LHCN-M2 (cell line): ENCODE measurements around the gene CELF5. TPM values are rescaled to one million over a fixed set of nuclear protein-coding genes. Genes with fewer than 3 reads are reported as not detected.
"Not testable (repeated sequence)": the region's sequence is repeated elsewhere in the genome, so short reads cannot be mapped to it uniquely, and the experiment has no call there.

Experiments
- DNase-seq: peaks from one replicate; pipeline ENCODE4 v3.0.0-alpha.2; 2012; ENCODE audit warnings: low read depth
- total RNA-seq: library from RNA; depleted of rRNA; stranded (reverse); fragments of >200 nt; gene quantifications from 2 replicates; pipeline ENCODE4 v1.2.3, GENCODE V29; 2014

CELF5 gene
- total RNA-seq, 1 experiment from 2014 or later: not detected

DNA sequence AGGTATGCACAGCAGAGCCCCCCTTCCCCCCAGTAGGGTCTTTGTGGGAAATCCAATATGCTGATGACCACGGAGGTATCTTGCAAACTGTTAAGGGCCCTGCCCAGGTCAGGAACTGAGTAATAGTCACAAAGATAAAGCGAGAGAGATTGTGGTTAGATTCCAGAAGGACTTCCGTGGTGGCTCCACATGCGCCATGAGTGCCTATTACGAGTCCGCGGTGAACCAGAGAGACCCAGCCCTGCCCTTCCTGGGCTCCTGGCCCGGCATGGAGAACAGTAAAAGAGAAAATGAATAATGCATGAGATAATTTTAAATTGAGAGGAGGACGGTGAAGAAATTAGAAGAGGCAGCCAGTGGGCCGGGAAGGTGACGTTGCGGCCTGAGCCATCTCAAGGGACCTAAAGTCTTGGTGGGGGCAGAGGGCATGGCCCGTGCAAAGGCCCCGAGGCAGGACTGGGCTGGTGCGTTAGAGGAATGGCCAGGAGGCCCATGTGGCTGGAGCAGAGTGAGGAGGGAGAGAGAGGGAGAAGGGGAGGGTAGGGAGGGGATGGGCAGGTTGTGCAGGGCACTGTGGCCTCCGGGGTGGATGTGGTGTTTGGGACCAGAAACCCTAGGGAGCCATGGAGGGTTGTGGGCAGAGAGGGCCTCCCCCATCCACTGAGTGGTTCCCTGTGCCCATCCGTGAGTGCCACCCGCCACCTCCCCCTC, 95.3 kb downstream of the CELF5 start:
- DNase-seq: no peak

GRCh38 chr19:3320354-3320670, 95.9 kb downstream of the CELF5 start:
- DNase-seq: no peak

DNA sequence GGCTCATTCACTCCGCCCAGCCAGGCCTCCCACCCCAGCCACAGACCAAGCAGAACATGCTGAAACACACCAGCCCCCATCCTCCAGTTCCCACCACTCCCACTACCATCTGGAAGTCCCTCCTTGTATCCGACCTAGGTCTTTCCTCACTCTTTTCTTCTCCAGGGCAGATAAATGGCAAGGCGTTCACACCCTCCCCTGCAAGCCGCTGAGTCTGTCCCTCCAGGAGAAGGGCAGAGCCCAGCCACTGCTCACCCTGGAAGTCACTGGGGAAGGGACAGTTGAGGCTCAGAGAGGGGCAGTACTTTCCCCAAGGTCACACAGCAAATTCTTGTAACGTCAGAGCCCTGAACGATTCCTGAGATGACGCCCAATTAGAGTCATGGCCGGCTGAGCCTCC, 96.4 kb downstream of the CELF5 start:
- DNase-seq: no peak

GRCh38 chr19:3321696-3322095, 97.2 kb downstream of the CELF5 start:
- DNase-seq: no peak

DNA sequence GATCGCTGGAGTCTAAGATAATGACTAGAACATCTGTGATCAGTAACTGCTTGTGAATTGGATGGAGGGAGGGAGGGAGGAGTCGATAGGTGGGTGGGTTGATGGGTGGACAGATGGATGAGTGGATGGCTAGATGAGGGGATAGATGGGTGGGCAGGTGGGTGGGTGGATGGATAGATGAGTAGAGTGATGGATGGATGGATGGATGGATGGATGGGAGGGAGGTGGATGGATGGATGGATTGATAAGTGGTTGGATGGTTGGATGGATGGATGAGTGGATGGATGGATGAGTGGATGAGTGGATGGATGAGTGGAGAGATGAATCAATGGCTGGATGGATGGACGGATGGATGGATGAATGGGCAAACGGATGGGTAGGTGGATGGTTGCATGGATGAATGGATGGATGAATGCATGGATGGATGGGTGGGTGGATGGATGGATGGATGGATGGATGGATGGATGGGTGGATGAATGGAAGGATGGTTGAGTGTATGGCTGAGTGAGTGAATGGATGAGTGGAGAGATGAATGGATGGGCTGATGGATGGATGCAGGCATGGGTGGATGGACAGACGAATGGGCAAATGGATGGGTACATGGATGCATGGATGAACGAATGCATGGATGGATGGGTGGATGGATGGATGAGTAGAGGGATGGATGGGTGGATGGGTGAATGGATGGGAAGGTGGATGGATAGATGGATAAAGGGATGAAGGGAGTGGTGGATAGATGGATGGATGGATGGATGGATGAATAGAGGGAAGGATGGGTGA, 97.9 kb downstream of the CELF5 start:
- DNase-seq: no peak

DNA sequence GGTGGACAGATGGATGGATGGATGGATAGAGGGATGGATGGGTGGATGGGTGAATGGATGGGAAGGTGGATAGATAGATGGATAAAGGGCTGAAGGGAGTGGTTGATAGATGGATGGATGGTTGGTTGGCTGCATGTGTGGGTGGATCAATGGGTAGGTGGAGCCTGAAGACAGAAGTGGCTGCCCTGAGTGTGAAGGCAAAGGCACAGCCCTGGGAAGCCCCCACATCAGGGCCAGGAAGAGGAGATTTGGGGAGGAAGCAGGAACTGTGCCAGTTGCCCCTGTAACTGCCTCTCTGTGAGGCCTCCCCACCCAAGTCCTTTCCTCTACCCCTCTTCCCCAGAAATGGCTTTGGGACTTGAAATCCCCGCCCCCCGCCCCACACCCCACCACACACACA, 98.6 kb downstream of the CELF5 start:
- DNase-seq: no peak

GRCh38 chr19:3323658-3324057, 99.2 kb downstream of the CELF5 start:
- no peak for DNase-seq

DNA sequence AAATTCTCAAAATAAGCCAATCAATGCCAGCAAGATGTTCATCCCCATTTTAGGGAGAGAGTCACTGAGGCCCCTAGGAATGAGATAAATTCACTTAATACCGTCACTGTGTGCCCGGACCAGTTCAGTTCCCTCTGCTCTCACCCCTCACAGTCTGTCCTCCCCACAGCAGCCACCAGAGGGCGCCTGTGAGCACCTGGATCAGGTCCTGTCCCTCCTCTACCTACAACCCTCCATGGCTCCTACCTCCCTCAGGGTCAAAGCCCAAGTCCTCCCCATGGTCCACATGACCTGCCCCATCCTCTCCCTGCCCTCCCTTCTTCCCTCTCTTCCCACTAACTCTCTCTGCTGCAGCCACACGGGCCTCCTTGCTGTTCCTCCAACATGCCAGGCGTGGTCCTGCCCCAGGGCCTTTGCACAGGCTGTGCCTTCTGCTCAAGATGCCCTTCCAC, 100.0 kb downstream of the CELF5 start:
- no peak for DNase-seq

DNA sequence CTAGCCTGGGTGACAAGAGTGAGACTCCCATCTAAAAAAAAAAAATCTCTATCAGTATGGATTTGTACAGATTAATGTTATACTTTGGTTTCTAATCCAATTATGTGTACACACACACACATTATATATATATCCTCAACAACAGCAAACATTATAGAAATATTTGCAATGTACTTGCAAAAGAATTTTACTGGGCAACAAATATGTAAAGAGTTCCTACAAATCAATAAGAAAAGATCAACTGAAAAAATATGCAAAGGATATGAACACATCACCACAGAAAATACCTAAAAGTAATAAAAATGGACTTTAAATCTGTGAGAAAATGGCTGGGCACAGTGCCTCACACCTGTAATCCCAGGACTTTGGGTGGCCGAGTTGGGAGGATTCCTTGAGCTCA, 101.0 kb downstream of the CELF5 start:
- no peak for DNase-seq

- DNase-seq: no peak
Observed at GRCh38 chr19:3328743-3329142, 104.3 kb downstream of the CELF5 start.

DNA sequence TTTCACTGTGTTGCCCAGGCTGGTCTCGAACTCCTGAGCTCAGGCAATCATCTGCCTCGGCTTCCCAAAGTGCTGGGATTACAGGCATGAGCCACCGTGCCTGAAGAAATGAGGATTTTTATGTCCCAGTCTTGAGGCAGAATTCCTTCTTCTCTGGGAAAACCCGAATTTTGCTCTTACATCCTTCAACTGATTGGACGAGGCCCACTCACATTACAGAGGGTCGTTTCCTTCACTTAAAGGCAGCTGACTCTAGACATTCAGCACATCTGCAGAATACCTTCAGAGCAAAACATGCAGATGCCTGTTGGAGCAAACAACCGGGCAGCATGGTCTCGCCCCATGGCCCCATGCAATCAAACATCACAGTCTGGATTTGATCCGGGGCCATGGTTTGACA, 105.6 kb downstream of the CELF5 start:
- DNase-seq: no peak

DNA sequence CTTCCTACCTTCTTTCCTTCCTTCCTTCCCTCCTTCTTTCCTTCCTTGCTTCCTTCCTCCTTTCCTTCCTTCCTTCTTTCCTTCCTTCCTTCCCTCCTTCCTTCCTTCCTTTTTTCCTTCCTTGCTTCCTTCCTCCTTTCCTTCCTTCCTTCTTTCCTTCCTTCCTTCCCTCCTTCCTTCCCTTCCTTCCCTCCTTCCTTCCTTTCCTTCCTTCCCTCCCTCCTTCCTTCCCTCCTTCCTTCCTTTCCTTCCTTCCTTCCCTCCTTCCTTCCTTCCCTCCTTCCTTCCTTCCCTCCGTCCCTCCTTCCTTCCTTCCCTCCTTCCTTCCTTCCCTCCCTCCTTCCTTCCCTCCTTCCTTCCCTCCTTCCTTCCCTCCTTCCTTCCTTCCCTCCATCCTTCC, 107.8 kb downstream of the CELF5 start:
- not testable (repeated sequence) for DNase-seq

DNA sequence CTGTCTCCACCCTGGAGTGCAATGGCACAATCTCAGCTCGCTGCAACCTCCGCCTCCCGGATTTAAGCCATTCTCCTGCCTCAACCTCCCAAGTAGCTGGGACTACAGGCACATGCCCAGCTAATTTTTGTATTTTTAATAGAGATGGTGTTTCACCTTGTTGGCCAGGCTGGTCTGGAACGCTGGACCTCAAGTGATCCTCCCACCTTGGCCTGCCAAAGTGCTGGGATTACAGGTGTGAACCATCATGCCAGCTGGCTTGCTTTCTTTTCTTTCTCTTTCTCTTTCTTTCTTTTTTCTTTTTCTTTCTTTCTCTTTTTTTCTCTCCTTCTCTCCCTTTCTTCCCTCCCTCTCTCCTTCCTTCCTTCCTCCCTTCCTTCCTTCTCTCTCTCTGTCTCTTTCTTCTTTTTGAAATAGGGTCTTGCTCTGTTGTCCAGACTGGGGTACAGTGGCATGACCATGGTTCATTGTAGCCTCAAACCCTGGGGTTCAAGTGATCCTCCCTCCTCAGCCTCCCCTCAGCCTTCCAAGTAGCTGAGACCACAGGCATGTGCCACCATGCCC, 108.6 kb downstream of the CELF5 start:
- DNase-seq: no peak

DNA sequence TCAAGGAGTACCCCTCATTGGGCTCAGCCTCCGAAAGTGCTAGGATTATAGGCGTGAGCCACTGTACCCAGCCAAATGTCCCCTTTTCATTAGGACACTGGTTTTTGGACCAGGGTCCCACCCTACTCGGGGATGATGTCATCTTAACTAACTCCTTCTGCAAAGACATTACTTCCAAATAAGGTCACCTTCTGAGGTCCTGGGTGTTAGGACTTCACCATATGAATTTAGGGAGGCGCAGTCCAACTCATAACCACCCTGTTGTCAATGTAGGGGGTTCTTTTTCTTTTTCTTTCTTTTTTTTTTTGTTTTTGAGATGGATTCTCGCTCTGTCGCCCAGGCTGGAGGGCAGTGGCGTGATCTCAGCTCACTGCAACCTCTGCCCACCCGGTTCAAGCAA, 109.2 kb downstream of the CELF5 start:
- DNase-seq: no peak

DNA sequence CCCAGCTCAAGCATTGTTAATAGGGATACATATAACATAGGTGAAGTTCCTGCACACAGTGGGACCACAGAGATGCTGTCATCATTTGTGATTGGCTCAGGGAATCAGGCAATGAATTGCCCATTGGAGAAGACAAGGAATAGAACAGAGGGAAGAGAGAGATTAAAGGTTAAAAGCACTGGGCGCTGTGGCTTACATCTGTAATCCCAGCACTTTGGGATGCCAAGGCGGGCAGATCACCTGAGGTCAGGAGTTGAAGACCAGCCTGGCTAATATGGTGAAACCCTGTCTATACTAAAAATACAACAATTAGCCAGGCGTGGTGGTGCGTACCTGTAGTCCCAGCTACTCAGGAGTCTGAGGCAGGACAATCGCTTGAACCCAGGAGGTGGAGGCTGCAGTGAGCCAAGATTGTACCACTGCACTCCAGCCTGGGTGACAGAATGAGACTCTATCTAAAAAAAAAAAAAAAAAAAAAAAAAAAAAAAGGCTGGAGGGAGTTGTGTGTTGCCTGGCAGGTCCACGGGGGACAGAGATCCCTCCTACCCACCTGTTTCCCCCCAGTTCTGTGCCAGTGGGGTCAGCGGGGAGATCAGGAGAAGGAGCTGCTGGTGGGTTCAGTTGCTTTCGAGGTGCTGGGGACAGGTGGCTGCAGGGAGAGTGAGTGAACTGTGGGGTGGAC, 110.4 kb downstream of the CELF5 start:
- DNase-seq: not testable (repeated sequence)

- DNase-seq: peak; percentile 33
Observed at GRCh38 chr19:3335431-3336350, 111.2 kb downstream of the CELF5 start.

- DNase-seq: no peak
Observed at GRCh38 chr19:3336351-3336679, 111.9 kb downstream of the CELF5 start.

GRCh38 chr19:3336680-3337523, 112.4 kb downstream of the CELF5 start:
- peak; percentile 76 for DNase-seq

DNA sequence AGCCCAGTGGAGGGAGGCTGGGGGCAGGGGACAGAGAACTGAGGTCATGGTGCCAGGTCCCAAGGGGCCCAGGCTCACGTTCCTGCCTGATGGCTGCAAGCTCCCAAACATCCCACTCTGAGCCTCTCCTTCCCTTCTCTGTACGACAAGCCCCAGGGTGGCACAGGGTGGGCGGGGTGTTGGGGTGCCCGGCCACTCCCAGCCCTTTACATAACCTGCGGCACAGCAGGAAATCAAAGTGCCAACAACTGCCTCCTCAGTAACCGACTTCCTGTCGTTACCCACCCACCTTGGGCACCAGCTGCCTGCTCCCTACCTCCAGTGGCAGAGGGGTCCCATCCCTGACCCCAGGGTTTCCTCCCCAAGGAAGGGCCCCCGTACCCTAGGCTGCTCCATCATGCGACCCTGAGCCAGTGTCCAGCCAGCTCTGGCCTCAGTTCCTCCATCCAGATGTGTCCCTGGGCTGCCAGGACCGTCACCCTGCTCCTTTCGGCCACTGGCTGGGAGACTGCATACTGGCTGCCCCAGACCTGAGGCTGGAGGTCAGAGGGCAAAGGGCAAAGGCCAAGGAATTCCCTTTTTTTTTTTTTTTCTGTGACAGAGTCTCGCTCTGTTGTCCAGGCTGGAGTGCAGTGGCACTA, 114.2 kb downstream of the CELF5 start:
- no peak for DNase-seq

DNA sequence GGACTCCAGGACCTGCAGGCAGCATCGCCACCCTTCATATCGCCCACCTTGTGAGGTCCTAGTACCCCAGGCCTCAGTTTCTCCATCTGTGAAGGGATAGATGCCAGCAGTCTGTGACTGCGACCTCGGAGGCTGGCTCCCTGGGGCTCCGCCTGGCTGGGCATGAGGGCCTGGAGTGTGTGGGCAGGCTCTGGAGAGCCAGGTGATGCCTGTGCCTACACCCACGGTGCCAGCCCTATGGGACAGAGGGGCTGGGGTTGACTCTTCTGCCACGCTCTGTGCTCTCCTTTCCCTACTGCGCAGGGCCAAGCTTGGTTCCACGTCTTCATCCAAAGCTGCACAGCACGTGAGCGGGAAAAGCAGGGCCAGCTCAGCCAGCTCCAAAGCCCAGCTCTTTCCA, 115.9 kb downstream of the CELF5 start:
- DNase-seq: no peak
